Heart left ventricle (tissue), 13 donors: ENCODE results near the gene PRPF8.

Experiments
- POLR2A ChIP-seq, 2 donors: fragments of 450-650 bp; IDR thresholded peaks; one replicate each; pipeline ENCODE4 v1.6.1; 2017; ENCODE audit warnings: antibody characterized with exemption in 2 of 2, mild to moderate bottlenecking in 2 of 2, moderate library complexity in 2 of 2
- TF ChIP-seq, protein P1 (sequence below), 12 donors: fragments of 200-600 bp; sonication (generic) in 4 of 12; IDR thresholded peaks; one replicate each; pipeline versions ENCODE4 v1.5.0 to v1.8.0; 2018 to 2022; ENCODE audit warnings: antibody characterized with exemption in 12 of 12, mild to moderate bottlenecking in 5 of 12
- donor health status: ischemic (EF 13 %, LVEDD 7.1; RV severe dilation, severe dysfunction).
- donor health status: DM: no; HTN: yes; CAD: no.
- donor health status: DM: no; HTN: no; CAD: no.
- donor health status: ischemic (EF 25% LVEDD 6.9; RV normal size, moderate dysfunction).
- donor health status: ischemic (EF 25% LVEDD 5.7; RV mildly dilated, moderate dysfunction).
- donor health status: ischemic (EF 35%, LVEDD 5.7; RV mildly dilated, moderate dysfunction).
- donor health status: nonischemic (EF 11% LVEDD 7.7; RV severe dilation, severe dysfunction).
- donor health status: DM: yes; HTN: yes; CAD: no.
- donor health status: PGD.
- donor health status: ischemic (EF 29% LVEDD 5.4; RV normal size, mild dysfunction).
- donor health status: nonischemic (EF 23%, LVEDD 6.1; RV moderate dilation, normal function).

GRCh38 chr17:1625581-1625980 lies 59.1 kb downstream of the PRPF8 start:
- TF ChIP-seq, protein P1, sequence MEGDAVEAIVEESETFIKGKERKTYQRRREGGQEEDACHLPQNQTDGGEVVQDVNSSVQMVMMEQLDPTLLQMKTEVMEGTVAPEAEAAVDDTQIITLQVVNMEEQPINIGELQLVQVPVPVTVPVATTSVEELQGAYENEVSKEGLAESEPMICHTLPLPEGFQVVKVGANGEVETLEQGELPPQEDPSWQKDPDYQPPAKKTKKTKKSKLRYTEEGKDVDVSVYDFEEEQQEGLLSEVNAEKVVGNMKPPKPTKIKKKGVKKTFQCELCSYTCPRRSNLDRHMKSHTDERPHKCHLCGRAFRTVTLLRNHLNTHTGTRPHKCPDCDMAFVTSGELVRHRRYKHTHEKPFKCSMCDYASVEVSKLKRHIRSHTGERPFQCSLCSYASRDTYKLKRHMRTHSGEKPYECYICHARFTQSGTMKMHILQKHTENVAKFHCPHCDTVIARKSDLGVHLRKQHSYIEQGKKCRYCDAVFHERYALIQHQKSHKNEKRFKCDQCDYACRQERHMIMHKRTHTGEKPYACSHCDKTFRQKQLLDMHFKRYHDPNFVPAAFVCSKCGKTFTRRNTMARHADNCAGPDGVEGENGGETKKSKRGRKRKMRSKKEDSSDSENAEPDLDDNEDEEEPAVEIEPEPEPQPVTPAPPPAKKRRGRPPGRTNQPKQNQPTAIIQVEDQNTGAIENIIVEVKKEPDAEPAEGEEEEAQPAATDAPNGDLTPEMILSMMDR (IDR thresholded peaks at IDR 0.05): no peak
- no peak for TF ChIP-seq POLR2A (IDR thresholded peaks at IDR 0.05)
